Upper lobe of left lung (tissue), 6 donors: ENCODE data around the gene TBCA. TPM values are rescaled to one million over a fixed set of nuclear protein-coding genes. Genes with fewer than 3 reads are reported as not detected.

ENCODE experiments used
- ATAC-seq, 2 donors: fragments of 200-7000 bp; cut with Tn5 transposase; one replicate each; pipeline ENCODE4 v1.9.1; 2022; ENCODE audit warnings: mild to moderate bottlenecking in 2 of 2, moderate library complexity in 2 of 2; ENCODE audit not compliant: low FRiP score in 2 of 2
- DNase-seq, 2 donors: peaks; one replicate each; pipeline ENCODE4 v3.0.0-alpha.2; 2019 to 2020
- H3K27ac ChIP-seq, 4 donors: fragments of 200-600 bp; sonication (generic); one replicate each; pipeline ENCODE4 v1.5.1; 2016 to 2019
- H3K27me3 ChIP-seq, 4 donors: fragments of 200-600 bp; sonication (generic); one replicate each; pipeline ENCODE4 v1.5.1; 2017 to 2019
- H3K36me3 ChIP-seq, 4 donors: fragments of 200-600 bp; sonication (generic); one replicate each; pipeline ENCODE4 v1.5.1; 2016 to 2019
- H3K4me1 ChIP-seq, 4 donors: fragments of 200-600 bp; sonication (generic); one replicate each; pipeline ENCODE4 v1.5.1; 2018 to 2019
- H3K4me3 ChIP-seq, 4 donors: fragments of 200-600 bp; sonication (generic); one replicate each; pipeline ENCODE4 v1.5.1; 2017 to 2019; ENCODE audit warnings: mild to moderate bottlenecking in 2 of 4, moderate library complexity in 1 of 4
- H3K9me3 ChIP-seq, 4 donors: fragments of 200-600 bp; sonication (generic); one replicate each; pipeline ENCODE4 v1.5.1; 2018 to 2019
- CTCF ChIP-seq, 6 experiments: fragments of 450-650 bp in 4 of 6; fragments of 200-600 bp in 2 of 6; sonication (generic) in 2 of 6; IDR thresholded peaks; one replicate each; pipeline ENCODE4 v1.5.1; 2016 to 2019; ENCODE audit warnings: antibody characterized with exemption in 6 of 6
- EP300 ChIP-seq, 4 donors: sonication (generic); formaldehyde crosslinking; IDR thresholded peaks; one replicate each; pipeline ENCODE4 v1.5.1; 2017; ENCODE audit warnings: antibody characterized with exemption in 4 of 4, control low read depth in 2 of 4
- POLR2A ChIP-seq, 4 donors: fragments of 450-650 bp; IDR thresholded peaks; one replicate each; pipeline ENCODE4 v1.5.1; 2016 to 2017; ENCODE audit warnings: antibody characterized with exemption in 4 of 4, mild to moderate bottlenecking in 2 of 4
- POLR2AphosphoS5 ChIP-seq, 2 donors: sonication (generic); formaldehyde crosslinking; IDR thresholded peaks; one replicate each; pipeline ENCODE4 v1.5.1; 2017; ENCODE audit warnings: antibody characterized with exemption in 2 of 2
- whole genome bisulfite sequencing, 2 donors: methylation state at CpG; one replicate each; pipeline ENCODE4 v1.1.5; 2017 to 2018; 5-methylcytosine and 5-hydroxymethylcytosine counted together
- total RNA-seq, 6 donors: library from RNA; depleted of rRNA in 4 of 6; stranded (reverse); fragments of >200 nt in 4 of 6; gene quantifications; one replicate each; pipeline versions ENCODE4 v1.1.0 to v1.2.1, GENCODE V29; 2016 to 2021
- donor health status: DM: no; HTN: no; CAD: no; lungs with moderate emphysema.
- donor health status: DM: no; HTN: yes; CAD: no; lungs with severe emphysema.

The TBCA gene
- total RNA-seq, 6 donors from 2014 or later: 69.2 to 163 (median 124) TPM

DNA sequence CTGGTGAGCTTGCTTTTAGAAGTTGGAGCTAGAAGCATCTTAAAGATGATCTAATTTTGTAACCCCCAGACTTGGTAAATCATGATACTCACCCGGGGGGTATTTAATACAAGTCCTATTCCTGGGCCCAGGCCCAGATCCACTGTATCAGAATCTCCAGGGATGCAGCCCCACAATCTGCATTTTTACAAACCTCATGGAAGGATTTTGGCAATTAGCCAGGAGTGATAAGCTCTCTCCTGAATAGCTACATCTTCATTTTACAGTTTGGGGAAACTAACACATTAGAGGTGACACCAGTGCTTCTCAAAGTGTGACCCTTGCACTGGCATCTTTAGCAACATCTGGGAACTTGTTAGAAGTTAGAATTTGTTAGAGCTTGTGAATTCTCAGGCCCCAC, 106.5 kb downstream of the TBCA start:
- DNase-seq (no peak), ATAC-seq (no peak)
- no peak overlapping the region for H3K27ac ChIP-seq
- no peak overlapping the region for H3K4me3 ChIP-seq
- no peaks in the 10 kb centered on the region for H3K27me3 ChIP-seq
- TF ChIP-seq CTCF (IDR thresholded peaks at IDR 0.05) (no peak), POLR2AphosphoS5 (IDR thresholded peaks at IDR 0.05) (no peak), POLR2A (IDR thresholded peaks at IDR 0.05) (no peak), EP300 (IDR thresholded peaks at IDR 0.05) (no peak)
- H3K4me1 ChIP-seq: no peaks in the 10 kb centered on the region
- no peaks in the 10 kb centered on the region for H3K36me3 ChIP-seq
- WGBS, 2 donors: 58 to 79% methylated on average over 1 of the region's 1 CpG
- no peaks in the 10 kb centered on the region for H3K9me3 ChIP-seq

DNA sequence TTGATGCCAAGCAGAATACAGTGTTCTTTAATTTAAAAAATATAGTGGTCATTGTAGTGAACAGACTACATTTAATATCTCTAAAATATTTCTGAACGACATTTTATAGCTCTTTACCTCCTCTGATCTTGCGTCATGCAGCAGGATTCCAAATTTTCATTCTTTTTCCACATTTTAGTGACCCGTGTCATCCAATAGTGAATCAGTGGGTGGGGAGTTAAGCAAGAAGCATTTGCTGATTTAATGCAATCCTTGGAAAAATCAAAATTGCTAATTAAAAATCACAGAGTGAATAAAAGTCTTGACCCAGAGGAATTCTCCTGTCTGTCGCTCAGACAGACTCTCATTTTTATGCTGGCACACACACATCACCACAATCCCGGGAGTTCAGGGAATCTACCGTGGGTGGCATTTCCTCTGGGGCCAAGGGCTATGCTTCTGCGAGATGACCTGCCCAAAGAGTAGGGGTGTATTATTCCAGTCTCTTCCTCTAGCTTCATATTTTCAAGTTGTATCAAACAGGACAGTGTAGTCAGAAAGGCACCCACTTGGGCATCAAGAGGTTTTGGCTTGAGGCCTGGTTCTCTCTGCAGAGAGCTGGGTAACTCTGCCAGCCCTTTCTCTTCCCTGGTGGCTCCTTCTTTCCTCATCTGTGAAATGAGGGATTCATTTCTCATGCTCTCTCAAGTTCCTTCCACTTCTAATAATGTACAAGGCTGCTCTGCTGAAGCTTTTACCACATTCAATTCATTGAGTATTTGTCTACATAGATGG, 112.9 kb downstream of the TBCA start:
- Histone ChIP-seq H3K27me3 (no peaks in the 10 kb centered on the region), H3K36me3 (no peaks in the 10 kb centered on the region), H3K27ac (no peak overlapping the region), H3K9me3 (no peaks in the 10 kb centered on the region), H3K4me3 (no peak overlapping the region), H3K4me1 (no peaks in the 10 kb centered on the region)
- DNase-seq: no peak
- no peak for ATAC-seq
- WGBS, 2 donors: 72 to 73% methylated on average over 7 of the region's 7 CpGs
- TF ChIP-seq POLR2A (IDR thresholded peaks at IDR 0.05) (no peak), CTCF (IDR thresholded peaks at IDR 0.05) (no peak), POLR2AphosphoS5 (IDR thresholded peaks at IDR 0.05) (no peak), EP300 (IDR thresholded peaks at IDR 0.05) (no peak)

GRCh38 chr5:77662635-77663034, 113.5 kb downstream of the TBCA start:
- no peak for ATAC-seq
- H3K36me3 ChIP-seq: no peaks in the 10 kb centered on the region
- no peak for TF ChIP-seq CTCF (IDR thresholded peaks at IDR 0.05)
- no peak for TF ChIP-seq POLR2A (IDR thresholded peaks at IDR 0.05)
- TF ChIP-seq EP300 (IDR thresholded peaks at IDR 0.05): no peak
- TF ChIP-seq POLR2AphosphoS5 (IDR thresholded peaks at IDR 0.05): no peak

DNA sequence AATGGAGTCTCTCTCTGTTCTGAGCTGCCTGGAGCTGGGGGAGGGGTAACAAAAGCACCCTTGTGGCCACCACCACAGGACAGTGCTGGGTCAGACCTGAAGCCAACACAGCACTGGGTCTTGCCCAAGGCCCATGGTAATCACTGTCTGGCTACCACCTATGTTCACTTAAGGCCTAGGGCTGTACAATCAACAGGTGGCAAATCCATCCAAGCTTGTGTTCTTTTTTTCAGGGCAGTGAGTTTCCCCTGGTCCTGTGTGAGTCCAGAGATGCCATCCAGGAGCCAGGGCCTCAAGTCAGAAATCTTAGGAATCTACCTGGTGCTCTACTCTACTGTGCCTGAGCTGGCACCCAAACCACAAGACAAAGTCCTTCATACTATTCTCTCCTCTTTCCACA, 117.5 kb downstream of the TBCA start:
- no peak overlapping the region for H3K4me3 ChIP-seq
- no peaks in the 10 kb centered on the region for H3K4me1 ChIP-seq
- H3K27me3 ChIP-seq: no peaks in the 10 kb centered on the region
- DNase-seq (no peak), ATAC-seq (no peak)
- H3K27ac ChIP-seq: no peak overlapping the region
- TF ChIP-seq POLR2AphosphoS5 (IDR thresholded peaks at IDR 0.05): no peak
- no peak for TF ChIP-seq CTCF (IDR thresholded peaks at IDR 0.05)
- no peak for TF ChIP-seq POLR2A (IDR thresholded peaks at IDR 0.05)
- TF ChIP-seq EP300 (IDR thresholded peaks at IDR 0.05): no peak
- no peaks in the 10 kb centered on the region for H3K9me3 ChIP-seq
- no peaks in the 10 kb centered on the region for H3K36me3 ChIP-seq

More at GRCh38 chr5:77662635-77663034, 113.5 kb downstream of the TBCA start:
- Histone ChIP-seq H3K27me3 (no peaks in the 10 kb centered on the region), H3K4me3 (no peak overlapping the region), H3K4me1 (no peaks in the 10 kb centered on the region), H3K9me3 (no peaks in the 10 kb centered on the region), H3K27ac (no peak overlapping the region)
- no peak for DNase-seq

- H3K27me3 ChIP-seq: peaks cover 0 to 3% (median 0%) of the 10 kb centered on the region in 4 donors
- ATAC-seq (no peak), DNase-seq (no peak)
- no peak overlapping the region for H3K27ac ChIP-seq
- H3K4me1 ChIP-seq: no peaks in the 10 kb centered on the region
- H3K9me3 ChIP-seq: no peaks in the 10 kb centered on the region
- no peak for TF ChIP-seq POLR2AphosphoS5 (IDR thresholded peaks at IDR 0.05)
- TF ChIP-seq POLR2A (IDR thresholded peaks at IDR 0.05): no peak
- TF ChIP-seq CTCF (IDR thresholded peaks at IDR 0.05): no peak
- no peak for TF ChIP-seq EP300 (IDR thresholded peaks at IDR 0.05)
- H3K4me3 ChIP-seq: no peak overlapping the region
- no peaks in the 10 kb centered on the region for H3K36me3 ChIP-seq
- 49 to 51% methylated on average over 2 of the region's 2 CpGs for WGBS, 2 donors
These were observed 124.8 kb downstream of the TBCA start for GRCh38 chr5:77651343-77651742.
